Activated CD4-positive, alpha-beta T cell treated with anti-CD3 and anti-CD28 coated beads, Interleukin-2, amount 50 U/mL, for 16 hours (primary cell): ENCODE results near the gene SRGAP2C.
"Not testable (repeated sequence)": the region's sequence is repeated elsewhere in the genome, so short reads cannot be mapped to it uniquely, and the experiment has no call there.

Experiments
- DNase-seq: peaks from one replicate; pipeline ENCODE4 v3.0.0-alpha.2; 2020

SRGAP2C gene

GRCh38 chr1:121187914-121188313 is 3.1 kb downstream of the SRGAP2C start:
- DNase-seq: not testable (repeated sequence)

- not testable (repeated sequence) for DNase-seq
These were observed 7.7 kb downstream of the SRGAP2C start for GRCh38 chr1:121192512-121192911.

- not testable (repeated sequence) for DNase-seq
These were observed 12.5 kb downstream of the SRGAP2C start for GRCh38 chr1:121197095-121197882.

GRCh38 chr1:121199763-121200162 is 15.0 kb downstream of the SRGAP2C start:
- DNase-seq: not testable (repeated sequence)

GRCh38 chr1:121200232-121200631 is 15.5 kb downstream of the SRGAP2C start:
- DNase-seq: not testable (repeated sequence)

- DNase-seq: not testable (repeated sequence)
These were observed 16.5 kb downstream of the SRGAP2C start for GRCh38 chr1:121200985-121201981.

GRCh38 chr1:121202986-121203385 is 18.2 kb downstream of the SRGAP2C start:
- DNase-seq: not testable (repeated sequence)

- not testable (repeated sequence) for DNase-seq
These were observed 21.3 kb downstream of the SRGAP2C start for GRCh38 chr1:121205786-121206711.

GRCh38 chr1:121207328-121207727 is 22.6 kb downstream of the SRGAP2C start:
- DNase-seq: not testable (repeated sequence)

- DNase-seq: not testable (repeated sequence)
These were observed 23.6 kb downstream of the SRGAP2C start for GRCh38 chr1:121208375-121208774.

- not testable (repeated sequence) for DNase-seq
These were observed 26.0 kb downstream of the SRGAP2C start for GRCh38 chr1:121210778-121211177.

- DNase-seq: not testable (repeated sequence)
These were observed 28.7 kb downstream of the SRGAP2C start for GRCh38 chr1:121213491-121213890.

- DNase-seq: not testable (repeated sequence)
These were observed 29.9 kb downstream of the SRGAP2C start for GRCh38 chr1:121214544-121215156.

GRCh38 chr1:121215699-121216417 is 31.1 kb downstream of the SRGAP2C start:
- DNase-seq: not testable (repeated sequence)

GRCh38 chr1:121216676-121217075 is 31.9 kb downstream of the SRGAP2C start:
- not testable (repeated sequence) for DNase-seq

GRCh38 chr1:121221770-121222169 is 37.0 kb downstream of the SRGAP2C start:
- peak; percentile 57 for DNase-seq

- not testable (repeated sequence) for DNase-seq
These were observed 39.9 kb downstream of the SRGAP2C start for GRCh38 chr1:121224714-121225113.

GRCh38 chr1:121226295-121226904 is 41.6 kb downstream of the SRGAP2C start:
- not testable (repeated sequence) for DNase-seq

- DNase-seq: not testable (repeated sequence)
These were observed 42.1 kb downstream of the SRGAP2C start for GRCh38 chr1:121226925-121227324.

GRCh38 chr1:121227544-121228330 is 43.0 kb downstream of the SRGAP2C start:
- not testable (repeated sequence) for DNase-seq
